GM12873 (cell line): Measurements from ENCODE around the gene TEX14.

Experiments used
- CTCF ChIP-seq: IDR thresholded peaks from 2 replicates; pipeline ENCODE4 v1.5.1; 2012; ENCODE audit warnings: low read depth, mild to moderate bottlenecking, moderate library complexity, low read length, control low read depth; ENCODE audit not compliant: insufficient read depth; ENCODE audit errors: missing control alignments

The TEX14 gene

GRCh38 chr17:58532555-58532951 is 159.3 kb downstream of the TEX14 start:
- no peak for TF ChIP-seq CTCF

DNA sequence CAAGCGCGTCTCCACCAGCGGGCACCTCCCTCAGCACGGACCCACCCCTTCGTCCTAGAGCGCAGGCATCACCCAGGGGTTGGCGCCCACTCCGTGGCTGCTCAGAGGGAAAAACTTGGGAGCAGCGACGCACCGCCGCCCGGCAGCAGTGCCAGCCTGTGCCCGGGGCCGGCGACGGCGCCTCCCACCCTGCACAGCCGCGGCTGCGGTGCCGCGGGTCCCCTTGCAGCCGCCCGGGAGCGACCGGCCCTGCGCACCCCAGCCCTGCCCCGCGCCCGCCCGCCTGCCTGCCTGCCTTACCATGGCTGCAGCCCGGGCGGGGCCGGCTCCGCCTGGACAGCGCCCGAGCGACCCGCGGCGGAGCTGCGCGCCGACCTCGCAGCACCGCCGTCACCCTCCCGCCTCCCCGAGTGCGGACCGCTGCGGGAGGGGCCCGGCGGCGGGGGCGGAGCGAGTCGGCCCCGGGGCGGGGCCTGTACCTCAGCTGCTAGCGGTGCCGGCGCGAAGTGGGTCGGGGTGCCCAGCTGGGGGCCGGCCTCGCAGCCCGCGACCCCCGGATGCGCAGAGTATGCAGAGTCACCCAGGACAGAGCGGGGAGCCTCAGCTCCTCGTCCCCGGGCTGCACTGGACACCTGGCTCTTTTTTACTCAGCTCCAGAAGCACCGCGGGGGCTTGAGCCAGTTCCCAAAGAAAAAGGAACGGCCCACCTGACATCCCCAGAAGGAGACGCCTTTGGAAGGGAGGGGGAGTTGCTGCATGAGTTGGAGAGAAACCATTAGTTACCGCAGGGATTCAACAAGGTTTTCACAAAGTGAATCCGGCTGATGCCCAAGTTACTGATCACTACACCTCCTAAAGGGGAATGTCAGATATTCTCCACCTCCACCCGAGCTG is 159.9 kb downstream of the TEX14 start:
- no peak for TF ChIP-seq CTCF

GRCh38 chr17:58531122-58531521 is 160.7 kb downstream of the TEX14 start:
- no peak for TF ChIP-seq CTCF

GRCh38 chr17:58530655-58531054 is 161.2 kb downstream of the TEX14 start:
- TF ChIP-seq CTCF: no peak

GRCh38 chr17:58529275-58529674 is 162.6 kb downstream of the TEX14 start:
- no peak for TF ChIP-seq CTCF

DNA sequence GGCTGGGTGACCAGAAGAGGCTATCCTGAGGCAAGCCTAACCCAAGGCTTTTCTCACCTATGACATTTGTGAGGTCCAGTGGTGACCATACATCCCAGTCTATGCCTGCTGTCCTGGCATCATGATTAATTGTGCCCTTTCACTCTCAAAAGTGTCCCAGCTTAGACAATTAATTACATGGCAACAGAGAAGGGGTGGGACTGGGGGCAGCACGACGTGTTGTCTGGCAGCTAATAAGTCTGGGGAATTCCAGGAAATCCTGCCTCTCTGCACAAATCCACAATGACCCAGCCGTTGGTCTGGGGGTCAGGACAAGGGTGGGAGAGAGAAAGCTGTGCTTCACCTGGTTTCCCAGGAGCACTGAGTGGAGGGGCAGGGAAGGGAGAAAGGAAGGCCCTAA is 163.4 kb downstream of the TEX14 start:
- TF ChIP-seq CTCF: no peak

GRCh38 chr17:58527949-58528348 is 163.9 kb downstream of the TEX14 start:
- no peak for TF ChIP-seq CTCF
